OCI-LY3 (cell line): ENCODE results near the gene COX6A2.

ENCODE experiments used
- H2AFZ ChIP-seq: fragments of 200-600, 300-600 bp; shearing (Covaris generic); 2 replicates; pipeline ENCODE4 v1.6.0; 2014; ENCODE audit warnings: antibody characterized with exemption, low read depth, low read length
- H3K27ac ChIP-seq: fragments of 200-600, 300-600 bp; sonication (generic); 2 replicates; pipeline ENCODE4 v1.5.1; 2014; ENCODE audit warnings: mild to moderate bottlenecking, low read length, moderate library complexity, mixed read lengths
- H3K27me3 ChIP-seq: fragments of 200-600, 300-600 bp; sonication (generic); 2 replicates; pipeline ENCODE4 v1.6.1; 2014; ENCODE audit warnings: low read depth, low read length, mixed read lengths
- H3K36me3 ChIP-seq: fragments of 200-600, 300-600 bp; sonication (generic); replicated peaks from 2 replicates; pipeline ENCODE3; 2014; ENCODE audit warnings: low read depth, low read length, mixed read lengths
- H3K4me1 ChIP-seq: fragments of 300-600, 200-600 bp; sonication (generic); 2 replicates; pipeline ENCODE4 v1.6.1; 2014; ENCODE audit warnings: low read length, mixed read lengths
- H3K4me2 ChIP-seq: fragments of 200-600, 300-600 bp; sonication (generic); 2 replicates; pipeline ENCODE4 v1.6.1; 2014; ENCODE audit warnings: low read length, mixed read lengths
- H3K4me3 ChIP-seq: fragments of 300-600, 200-600 bp; sonication (generic); 2 replicates; pipeline ENCODE4 v1.5.1; 2014; ENCODE audit warnings: antibody characterized with exemption, mild to moderate bottlenecking, low read length, moderate library complexity
- H3K79me2 ChIP-seq: fragments of 300-600, 200-600 bp; shearing (Covaris generic); 2 replicates; pipeline ENCODE4 v1.6.1; 2014; ENCODE audit warnings: mild to moderate bottlenecking, low read length, mixed read lengths
- H3K9ac ChIP-seq: fragments of 300-600, 200-600 bp; shearing (Covaris generic); 2 replicates; pipeline ENCODE4 v1.6.0; 2014; ENCODE audit warnings: mild to moderate bottlenecking, low read length, moderate library complexity
- H3K9me3 ChIP-seq: fragments of 200-600, 300-600 bp; shearing (Covaris generic); 2 replicates; pipeline ENCODE4 v1.6.1; 2014; ENCODE audit warnings: low read length, mixed read lengths; ENCODE audit not compliant: insufficient read depth
- H4K20me1 ChIP-seq: fragments of 200-600, 300-600 bp; sonication (generic); 2 replicates; pipeline ENCODE4 v1.6.1; 2016; ENCODE audit warnings: low read length, mixed read lengths; ENCODE audit not compliant: insufficient read depth
- CTCF ChIP-seq: fragments of 200-600, 300-600 bp; sonication (generic); IDR thresholded peaks from 2 replicates; pipeline ENCODE4 v1.5.1; 2014; ENCODE audit warnings: antibody characterized with exemption, low read length, low read depth
- EZH2phosphoT487 ChIP-seq: fragments of 200-600 bp; shearing (Covaris generic); IDR thresholded peaks from 2 replicates; pipeline ENCODE4 v1.6.1; 2018; ENCODE audit warnings: antibody characterized with exemption, mixed run types, low read depth

COX6A2 gene

GRCh38 chr16:31471875-31472708 is 43.9 kb upstream of the COX6A2 start, which contains the start of gene TGFB1I1:
TSS of gene TGFB1I1 (plus strand) at chr16:31472152. CDS start at chr16:31472189, 37 bp downstream.
- no peak for TF ChIP-seq CTCF
- no peak for TF ChIP-seq EZH2phosphoT487
- H3K4me1 ChIP-seq, result 0 out of 2 replicates have a peak, but pooled peaks cover 3% of the 10 kb centered on the region
- H3K9me3 ChIP-seq, result no peaks in the 10 kb centered on the region
- no peak within 1 kb of the TSS for H3K27ac ChIP-seq
- no peaks in the 10 kb centered on the region for H3K79me2 ChIP-seq
- no peaks in the 10 kb centered on the region for H3K36me3 ChIP-seq
- no peak within 1 kb of the TSS for H3K9ac ChIP-seq
- H4K20me1 ChIP-seq, result no peaks in the 10 kb centered on the region
- H3K27me3 ChIP-seq, result no peaks in the 10 kb centered on the region
- H2AFZ ChIP-seq, result no peak within 1 kb of the TSS
- H3K4me3 ChIP-seq, result no peak within 1 kb of the TSS
- H3K4me2 ChIP-seq, result no peak within 1 kb of the TSS

GRCh38 chr16:31471241-31471874 is 43.2 kb upstream of the COX6A2 start:
- H3K9ac ChIP-seq, result no peak overlapping the region
- H3K27ac ChIP-seq, result no peak overlapping the region
- H3K4me2 ChIP-seq, result no peak overlapping the region
- no peaks in the 10 kb centered on the region for H4K20me1 ChIP-seq
- H3K36me3 ChIP-seq, result no peaks in the 10 kb centered on the region
- H3K27me3 ChIP-seq, result no peaks in the 10 kb centered on the region
- no peaks in the 10 kb centered on the region for H3K9me3 ChIP-seq
- no peaks in the 10 kb centered on the region for H3K79me2 ChIP-seq
- no peak overlapping the region for H2AFZ ChIP-seq
- 0 out of 2 replicates have a peak, but pooled peaks cover 3% of the 10 kb centered on the region for H3K4me1 ChIP-seq
- no peak overlapping the region for H3K4me3 ChIP-seq
- TF ChIP-seq CTCF (no peak), EZH2phosphoT487 (no peak)

- no peaks in the 10 kb centered on the region for H3K27me3 ChIP-seq
- no peaks in the 10 kb centered on the region for H4K20me1 ChIP-seq
- no peak overlapping the region for H3K4me3 ChIP-seq
- H3K4me1 ChIP-seq, result 0 out of 2 replicates have a peak, but pooled peaks cover 3% of the 10 kb centered on the region
- no peaks in the 10 kb centered on the region for H3K9me3 ChIP-seq
- TF ChIP-seq EZH2phosphoT487 (no peak), CTCF (no peak)
- no peak overlapping the region for H2AFZ ChIP-seq
- H3K79me2 ChIP-seq, result no peaks in the 10 kb centered on the region
- no peak overlapping the region for H3K9ac ChIP-seq
- H3K4me2 ChIP-seq, result no peak overlapping the region
- no peaks in the 10 kb centered on the region for H3K36me3 ChIP-seq
- H3K27ac ChIP-seq, result no peak overlapping the region
These were observed 42.5 kb upstream of the COX6A2 start for GRCh38 chr16:31470615-31471014.

- no peaks in the 10 kb centered on the region for H3K36me3 ChIP-seq
- no peaks in the 10 kb centered on the region for H3K27me3 ChIP-seq
- H3K4me1 ChIP-seq, result peaks cover 8% of the 10 kb centered on the region
- no peaks in the 10 kb centered on the region for H3K9me3 ChIP-seq
- TF ChIP-seq EZH2phosphoT487 (no peak), CTCF (no peak)
- H3K9ac ChIP-seq, result no peak overlapping the region
- no peak overlapping the region for H3K4me3 ChIP-seq
- no peak overlapping the region for H3K27ac ChIP-seq
- H3K4me2 ChIP-seq, result no peak overlapping the region
- H4K20me1 ChIP-seq, result no peaks in the 10 kb centered on the region
- no peak overlapping the region for H2AFZ ChIP-seq
- H3K79me2 ChIP-seq, result no peaks in the 10 kb centered on the region
These were observed 39.7 kb upstream of the COX6A2 start for GRCh38 chr16:31467858-31468257.
